Suprapubic skin (tissue), 4 donors: Measurements from ENCODE around the gene SPDYE1. TPM values are rescaled to one million over a fixed set of nuclear protein-coding genes. Genes with fewer than 3 reads are reported as not detected.
"Not testable (repeated sequence)": the region's sequence is repeated elsewhere in the genome, so short reads cannot be mapped to it uniquely, and the experiment has no call there.

ENCODE experiments used
- DNase-seq, 2 donors: peaks; one replicate each; pipeline ENCODE4 v3.0.0-alpha.2; 2019; ENCODE audit warnings: low spot score in 2 of 2
- H3K27ac ChIP-seq: fragments of 200-600 bp; sonication (generic); one replicate; pipeline ENCODE4 v1.5.1; 2019
- H3K27me3 ChIP-seq: fragments of 200-600 bp; sonication (generic); one replicate; pipeline ENCODE4 v1.5.1; 2019
- H3K36me3 ChIP-seq: fragments of 200-600 bp; sonication (generic); one replicate; pipeline ENCODE4 v1.5.1; 2019
- H3K4me1 ChIP-seq: fragments of 200-600 bp; sonication (generic); one replicate; pipeline ENCODE4 v1.5.1; 2019
- H3K4me3 ChIP-seq: fragments of 200-600 bp; sonication (generic); one replicate; pipeline ENCODE4 v1.5.1; 2019; ENCODE audit warnings: mild to moderate bottlenecking
- H3K9me3 ChIP-seq: fragments of 200-600 bp; sonication (generic); one replicate; pipeline ENCODE4 v1.5.1; 2019
- CTCF ChIP-seq, 2 donors: fragments of 200-600 bp in 1 of 2; fragments of 450-650 bp in 1 of 2; sonication (generic) in 1 of 2; IDR thresholded peaks; one replicate each; pipeline ENCODE4 v1.5.1; 2016 to 2019; ENCODE audit warnings: antibody characterized with exemption in 2 of 2, mild to moderate bottlenecking in 1 of 2, moderate library complexity in 1 of 2
- EP300 ChIP-seq: sonication (generic); formaldehyde crosslinking; IDR thresholded peaks from one replicate; pipeline ENCODE4 v1.6.1; 2017; ENCODE audit warnings: antibody characterized with exemption
- POLR2A ChIP-seq, 2 donors: fragments of 450-650 bp; IDR thresholded peaks; one replicate each; pipeline ENCODE4 v1.6.1; 2017; ENCODE audit warnings: antibody characterized with exemption in 2 of 2, mild to moderate bottlenecking in 2 of 2, moderate library complexity in 2 of 2
- POLR2AphosphoS5 ChIP-seq, 3 donors: sonication (generic); formaldehyde crosslinking; IDR thresholded peaks; one replicate each; pipeline ENCODE4 v1.6.1; 2017; ENCODE audit warnings: antibody characterized with exemption in 3 of 3
- WGBS: methylation state at CpG from one replicate; pipeline ENCODE4 v1.1.5; 2018; 5-methylcytosine and 5-hydroxymethylcytosine counted together
- total RNA-seq, 4 donors: library from RNA; depleted of rRNA; stranded (reverse); fragments of >200 nt; gene quantifications; one replicate each; pipeline ENCODE4 v1.1.0, GENCODE V29; 2016

The SPDYE1 gene
- total RNA-seq, 4 donors from 2014 or later, result not detected

GRCh38 chr7:43960933-43961332 is 36.8 kb upstream of the SPDYE1 start:
- no peak for DNase-seq
- WGBS, result 52% methylated on average over 1 of the region's 1 CpG
- no peak overlapping the region for H3K27ac ChIP-seq
- H3K36me3 ChIP-seq, result no peaks in the 10 kb centered on the region
- H3K27me3 ChIP-seq, result no peaks in the 10 kb centered on the region
- no peaks in the 10 kb centered on the region for H3K9me3 ChIP-seq
- TF ChIP-seq POLR2A (IDR thresholded peaks at IDR 0.05) (no peak), EP300 (no peak), CTCF (IDR thresholded peaks at IDR 0.05) (no peak), POLR2AphosphoS5 (IDR thresholded peaks at IDR 0.05) (no peak)
- H3K4me3 ChIP-seq, result no peak overlapping the region
- no peaks in the 10 kb centered on the region for H3K4me1 ChIP-seq

GRCh38 chr7:43966392-43966791 is 31.3 kb upstream of the SPDYE1 start:
- 100% methylated on average over 3 of the region's 3 CpGs for WGBS
- not testable (repeated sequence) for H3K27ac ChIP-seq, DNase-seq, H3K9me3 ChIP-seq, H3K27me3 ChIP-seq, H3K4me3 ChIP-seq, H3K4me1 ChIP-seq, H3K36me3 ChIP-seq

GRCh38 chr7:43968172-43969040 is 29.3 kb upstream of the SPDYE1 start:
- not testable (repeated sequence) for DNase-seq, H3K4me1 ChIP-seq, H3K27ac ChIP-seq, H3K4me3 ChIP-seq, H3K9me3 ChIP-seq, H3K36me3 ChIP-seq, H3K27me3 ChIP-seq
- WGBS, result 85% methylated on average over 8 of the region's 20 CpGs

- not testable (repeated sequence) for H3K4me1 ChIP-seq, H3K4me3 ChIP-seq, H3K27ac ChIP-seq, H3K27me3 ChIP-seq, DNase-seq, H3K9me3 ChIP-seq, H3K36me3 ChIP-seq
- 100% methylated on average over 2 of the region's 11 CpGs for WGBS
Measured at GRCh38 chr7:43969586-43969985, 28.1 kb upstream of the SPDYE1 start.

GRCh38 chr7:43970698-43971097 is 27.0 kb upstream of the SPDYE1 start:
- H3K4me3 ChIP-seq, H3K9me3 ChIP-seq, H3K27me3 ChIP-seq, H3K36me3 ChIP-seq, DNase-seq, H3K27ac ChIP-seq, H3K4me1 ChIP-seq: not testable (repeated sequence)
- 100% methylated on average over 1 of the region's 5 CpGs for WGBS

GRCh38 chr7:43974033-43974573 is 23.6 kb upstream of the SPDYE1 start:
- not testable (repeated sequence) for DNase-seq, H3K27ac ChIP-seq, H3K27me3 ChIP-seq, H3K9me3 ChIP-seq, H3K4me3 ChIP-seq, H3K4me1 ChIP-seq, H3K36me3 ChIP-seq
- WGBS, result 88% methylated on average over 6 of the region's 8 CpGs

GRCh38 chr7:43974725-43975482 is 22.8 kb upstream of the SPDYE1 start:
- H3K9me3 ChIP-seq, H3K27me3 ChIP-seq, H3K27ac ChIP-seq, H3K4me3 ChIP-seq, H3K4me1 ChIP-seq, DNase-seq, H3K36me3 ChIP-seq: not testable (repeated sequence)
- WGBS, result 70% methylated on average over 3 of the region's 10 CpGs

GRCh38 chr7:43977525-43977924 is 20.2 kb upstream of the SPDYE1 start:
- no peak overlapping the region for H3K4me3 ChIP-seq
- H3K27me3 ChIP-seq, result no peaks in the 10 kb centered on the region
- WGBS, result 93% methylated on average over 1 of the region's 1 CpG
- no peak for TF ChIP-seq POLR2A (IDR thresholded peaks at IDR 0.05)
- TF ChIP-seq EP300, result no peak
- no peak for TF ChIP-seq CTCF (IDR thresholded peaks at IDR 0.05)
- TF ChIP-seq POLR2AphosphoS5 (IDR thresholded peaks at IDR 0.05), result no peak
- no peaks in the 10 kb centered on the region for H3K36me3 ChIP-seq
- no peaks in the 10 kb centered on the region for H3K9me3 ChIP-seq
- no peak overlapping the region for H3K27ac ChIP-seq
- no peaks in the 10 kb centered on the region for H3K4me1 ChIP-seq
- DNase-seq, result no peak

- not testable (repeated sequence) for DNase-seq
Measured at GRCh38 chr7:43978102-43978501, 19.6 kb upstream of the SPDYE1 start.

GRCh38 chr7:43982848-43983247 is 14.8 kb upstream of the SPDYE1 start:
- H3K4me1 ChIP-seq, H3K27me3 ChIP-seq, H3K9me3 ChIP-seq, H3K27ac ChIP-seq, DNase-seq, H3K36me3 ChIP-seq, H3K4me3 ChIP-seq: not testable (repeated sequence)
- WGBS, result no CpG with 5 or more reads among the region's 6 CpGs

More at GRCh38 chr7:43978102-43978501, 19.6 kb upstream of the SPDYE1 start:
- H3K27ac ChIP-seq, H3K9me3 ChIP-seq, H3K4me3 ChIP-seq, H3K4me1 ChIP-seq, H3K27me3 ChIP-seq, H3K36me3 ChIP-seq: not testable (repeated sequence)
- WGBS, result 86% methylated on average over 11 of the region's 11 CpGs

- 73% methylated on average over 1 of the region's 2 CpGs for WGBS
- not testable (repeated sequence) for H3K27ac ChIP-seq, H3K36me3 ChIP-seq, DNase-seq, H3K4me3 ChIP-seq, H3K4me1 ChIP-seq, H3K27me3 ChIP-seq, H3K9me3 ChIP-seq
Measured at GRCh38 chr7:43983736-43984135, 14.0 kb upstream of the SPDYE1 start.
